Hepatocyte (in vitro differentiated cells): Measurements from ENCODE around the gene NEDD4. TPM values are rescaled to one million over a fixed set of nuclear protein-coding genes. Genes with fewer than 3 reads are reported as not detected.
A peak's percentile ranks its signal among the peaks of the same experiment; 100 is the strongest.

Experiments
- DNase-seq: peaks from one replicate; pipeline ENCODE4 v3.0.0-alpha.2; 2016; ENCODE audit warnings: low spot score
- H2AFZ ChIP-seq: fragments of 200-600 bp; sonication (generic); 2 replicates; pipeline ENCODE4 v1.6.0; 2016; ENCODE audit warnings: antibody characterized with exemption, mild to moderate bottlenecking
- H3K27ac ChIP-seq: fragments of 200-600 bp; sonication (generic); 2 replicates; pipeline ENCODE4 v1.5.1; 2016; ENCODE audit warnings: mild to moderate bottlenecking
- H3K27me3 ChIP-seq: fragments of 200-600 bp; sonication (generic); 2 replicates; pipeline ENCODE4 v1.6.1; 2016
- H3K36me3 ChIP-seq: fragments of 200-600 bp; sonication (generic); replicated peaks from 2 replicates; pipeline ENCODE4 v1.5.1; 2016; ENCODE audit warnings: low read depth; ENCODE audit not compliant: insufficient read depth
- H3K4me1 ChIP-seq: fragments of 200-600 bp; sonication (generic); 2 replicates; pipeline ENCODE4 v1.5.1; 2016; ENCODE audit warnings: mild to moderate bottlenecking, moderate library complexity; ENCODE audit not compliant: insufficient read depth
- H3K4me2 ChIP-seq: fragments of 200-600 bp; sonication (generic); 2 replicates; pipeline ENCODE4 v1.6.0; 2016
- H3K4me3 ChIP-seq: fragments of 200-600 bp; sonication (generic); 2 replicates; pipeline ENCODE4 v1.5.1; 2016; ENCODE audit warnings: mild to moderate bottlenecking
- H3K79me2 ChIP-seq: fragments of 200-600 bp; sonication (generic); 2 replicates; pipeline ENCODE4 v1.6.0; 2017; ENCODE audit warnings: mild to moderate bottlenecking
- H3K9me2 ChIP-seq: fragments of 200-600 bp; sonication (generic); replicated peaks from 2 replicates; pipeline ENCODE4 v1.6.0; 2017; ENCODE audit warnings: mild to moderate bottlenecking; ENCODE audit not compliant: insufficient read depth
- H3K9me3 ChIP-seq: fragments of 200-600 bp; sonication (generic); 2 replicates; pipeline ENCODE4 v1.5.1; 2016; ENCODE audit warnings: low read depth, mild to moderate bottlenecking
- H4K20me1 ChIP-seq: fragments of 200-600 bp; sonication (generic); 2 replicates; pipeline ENCODE4 v1.6.0; 2016; ENCODE audit warnings: mild to moderate bottlenecking; ENCODE audit not compliant: insufficient read depth, poor library complexity, severe bottlenecking
- CTCF ChIP-seq: fragments of 200-600 bp; sonication (generic); IDR thresholded peaks from 2 replicates; pipeline ENCODE4 v1.5.1; 2016; ENCODE audit warnings: antibody characterized with exemption, mild to moderate bottlenecking; ENCODE audit not compliant: poor library complexity
- EZH2 ChIP-seq: fragments of 200-600 bp; sonication (generic); IDR thresholded peaks from 2 replicates; pipeline ENCODE4 v1.6.1; 2016; ENCODE audit warnings: antibody characterized with exemption, mild to moderate bottlenecking, borderline replicate concordance
- EZH2phosphoT487 ChIP-seq: fragments of 200-600 bp; sonication (generic); IDR thresholded peaks from one replicate; pipeline ENCODE4 v1.6.1; 2018; ENCODE audit warnings: antibody characterized with exemption, mild to moderate bottlenecking, low read depth, moderate library complexity; ENCODE audit not compliant: unreplicated experiment, severe bottlenecking
- WGBS: methylation state at CpG from one replicate; pipeline ENCODE4 v1.1.6; 2016; ENCODE audit warnings: low lambda C conversion rate; ENCODE audit errors: missing lambda C conversion rate; 5-methylcytosine and 5-hydroxymethylcytosine counted together
- polyA plus RNA-seq: library from polyadenylated mRNA; unstranded; fragments of >200 nt; fragmentation: Nextera tagmentation; extraction: Ambion mirVana; gene quantifications from 2 replicates; pipeline ENCODE4 v1.2.1, GENCODE V29; 2016
- total RNA-seq: library from RNA; depleted of rRNA; stranded (reverse); fragments of >200 nt; gene quantifications from 2 replicates; pipeline ENCODE4 v1.2.3, GENCODE V29; 2014

Gene NEDD4
- total RNA-seq (77.0 and 77.3 TPM in 2 replicates), polyA plus RNA-seq (21.3 and 26.5 TPM in 2 replicates)

- H3K4me2 ChIP-seq: peak within 1 kb of the TSS; percentile 77
- H3K27ac ChIP-seq: peak within 1 kb of the TSS; percentile 100
- peaks cover 6% of the 10 kb centered on the region for H4K20me1 ChIP-seq
- peak within 1 kb of the TSS; percentile 90 for H3K4me3 ChIP-seq
- peak within 1 kb of the TSS; percentile 91 for H2AFZ ChIP-seq
- H3K9me3 ChIP-seq: no peaks in the 10 kb centered on the region
- H3K9me2 ChIP-seq: no peaks in the 10 kb centered on the region
- under 1% methylated on average over 40 of the region's 83 CpGs for WGBS
- peaks cover 51% of the 10 kb centered on the region for H3K79me2 ChIP-seq
- H3K27me3 ChIP-seq: no peaks in the 10 kb centered on the region
- peak; percentile 94 for DNase-seq
- peaks cover 13% of the 10 kb centered on the region for H3K4me1 ChIP-seq
- TF ChIP-seq EZH2: no peak
- TF ChIP-seq CTCF: peak; percentile 49
- TF ChIP-seq EZH2phosphoT487: no peak
- no peaks in the 10 kb centered on the region for H3K36me3 ChIP-seq
These were observed at the start of gene NEDD4 for GRCh38 chr15:55993111-55993803. TSS of gene NEDD4 (minus strand) at chr15:55993612. CDS start at chr15:55993555, 57 bp downstream.

DNA sequence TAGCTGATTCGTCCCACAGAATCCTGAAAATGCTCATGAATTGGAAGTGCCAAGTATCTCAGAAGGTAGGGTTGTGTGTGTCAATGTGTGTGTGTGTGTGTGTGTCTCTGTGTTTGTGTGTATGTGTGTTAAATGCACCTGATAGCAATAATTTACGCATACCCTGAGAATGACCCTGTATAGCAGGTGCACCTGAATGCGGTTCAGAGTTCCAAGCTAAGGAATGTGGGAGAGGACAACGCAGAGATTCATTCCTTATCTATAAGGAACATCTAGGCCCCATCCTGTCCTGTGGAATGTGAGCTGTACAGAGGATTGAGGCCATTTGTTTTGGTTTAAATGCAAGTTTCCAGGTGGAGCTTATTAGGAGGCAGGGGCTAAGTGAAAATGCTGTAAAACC, 49.1 kb upstream of the NEDD4 start:
- H3K27me3 ChIP-seq: no peaks in the 10 kb centered on the region
- H3K79me2 ChIP-seq: no peaks in the 10 kb centered on the region
- no peaks in the 10 kb centered on the region for H3K36me3 ChIP-seq
- WGBS: 35% methylated on average over 4 of the region's 4 CpGs
- no peak overlapping the region for H2AFZ ChIP-seq
- no peaks in the 10 kb centered on the region for H3K9me2 ChIP-seq
- H3K27ac ChIP-seq: peak overlapping the region; percentile 96
- no peaks in the 10 kb centered on the region for H3K9me3 ChIP-seq
- peaks cover 47% of the 10 kb centered on the region for H3K4me1 ChIP-seq
- H4K20me1 ChIP-seq: no peaks in the 10 kb centered on the region
- H3K4me2 ChIP-seq: peak overlapping the region; percentile 48
- DNase-seq: peak; percentile 51
- TF ChIP-seq EZH2phosphoT487: no peak
- H3K4me3 ChIP-seq: no peak overlapping the region

GRCh38 chr15:56042031-56042430, 48.6 kb upstream of the NEDD4 start:
- WGBS: 50% methylated on average over 1 of the region's 1 CpG
- no peak for TF ChIP-seq EZH2phosphoT487
- TF ChIP-seq EZH2: no peak
- TF ChIP-seq CTCF: no peak
- peaks cover 50% of the 10 kb centered on the region for H3K4me1 ChIP-seq
- peak overlapping the region; percentile 48 for H3K4me2 ChIP-seq
- no peaks in the 10 kb centered on the region for H3K79me2 ChIP-seq
- peak; percentile 52 for DNase-seq
- no peaks in the 10 kb centered on the region for H3K36me3 ChIP-seq
- H2AFZ ChIP-seq: no peak overlapping the region
- no peak overlapping the region for H3K4me3 ChIP-seq
- no peaks in the 10 kb centered on the region for H3K9me3 ChIP-seq
- no peaks in the 10 kb centered on the region for H3K9me2 ChIP-seq
- H4K20me1 ChIP-seq: no peaks in the 10 kb centered on the region
- peak overlapping the region; percentile 96 for H3K27ac ChIP-seq
- no peaks in the 10 kb centered on the region for H3K27me3 ChIP-seq

DNA sequence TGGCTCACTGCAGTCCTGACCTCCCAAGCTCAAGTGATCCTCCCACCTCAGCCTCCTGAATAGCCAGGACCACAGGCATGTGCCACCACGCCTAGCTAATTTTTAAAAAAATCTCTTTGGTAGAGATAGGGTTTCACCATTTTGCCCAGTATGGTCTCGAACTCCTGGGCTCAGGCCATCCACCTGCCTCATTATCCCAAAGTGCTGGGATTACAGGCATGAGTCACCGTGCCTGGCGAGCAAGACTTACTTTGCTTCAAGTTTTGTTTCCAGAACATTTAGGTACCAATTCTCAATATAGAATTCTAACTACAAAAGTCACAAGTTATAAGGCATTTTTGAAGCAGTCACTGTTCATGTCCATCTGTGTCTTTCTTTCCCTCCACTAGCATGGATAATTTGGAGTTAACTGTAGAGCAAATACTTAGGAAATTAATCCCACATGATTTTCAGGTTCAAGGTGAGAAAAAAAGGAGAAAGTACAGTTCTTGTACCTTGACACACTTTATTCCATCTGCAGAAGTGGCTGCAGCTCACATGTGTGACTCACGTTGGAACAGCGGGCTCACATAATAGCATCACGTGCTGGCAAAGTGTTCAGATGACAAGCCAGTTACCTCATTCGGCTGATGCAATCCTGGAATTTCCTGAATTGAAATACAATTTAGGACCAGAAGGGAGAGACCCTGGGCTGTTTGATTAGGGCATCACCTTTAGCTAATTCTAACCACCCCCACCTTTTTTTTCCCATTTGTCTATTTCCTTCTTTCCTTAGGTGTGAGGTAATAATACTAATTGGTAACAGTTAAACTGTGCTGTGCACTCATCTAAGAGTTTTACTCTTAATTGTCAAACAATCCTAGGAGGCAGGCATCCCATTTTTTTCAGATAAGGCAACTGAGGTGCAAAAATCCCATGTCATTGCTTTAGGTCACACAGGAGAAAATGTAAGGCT, 46.9 kb upstream of the NEDD4 start:
- Histone ChIP-seq H4K20me1 (no peaks in the 10 kb centered on the region), H3K36me3 (no peaks in the 10 kb centered on the region), H3K4me2 (peak overlapping the region; percentile 5), H3K27me3 (no peaks in the 10 kb centered on the region), H3K79me2 (no peaks in the 10 kb centered on the region), H3K4me3 (no peak overlapping the region), H3K4me1 (peaks cover 50% of the 10 kb centered on the region), H2AFZ (no peak overlapping the region), H3K9me3 (no peaks in the 10 kb centered on the region), H3K9me2 (no peaks in the 10 kb centered on the region), H3K27ac (peak overlapping the region; percentile 96)
- TF ChIP-seq CTCF (no peak), EZH2 (no peak), EZH2phosphoT487 (no peak)
- 40% methylated on average over 8 of the region's 8 CpGs for WGBS
- peak; percentile 94 for DNase-seq
